GM18867 (cell line): ENCODE results near the gene NYNRIN.

Experiments
- ATAC-seq: cut with Tn5 transposase; IDR thresholded peaks from one replicate; pipeline ENCODE4 v1.9.1; 2021; ENCODE audit warnings: mild to moderate bottlenecking, moderate library complexity; ENCODE audit not compliant: unreplicated experiment

Gene NYNRIN

DNA sequence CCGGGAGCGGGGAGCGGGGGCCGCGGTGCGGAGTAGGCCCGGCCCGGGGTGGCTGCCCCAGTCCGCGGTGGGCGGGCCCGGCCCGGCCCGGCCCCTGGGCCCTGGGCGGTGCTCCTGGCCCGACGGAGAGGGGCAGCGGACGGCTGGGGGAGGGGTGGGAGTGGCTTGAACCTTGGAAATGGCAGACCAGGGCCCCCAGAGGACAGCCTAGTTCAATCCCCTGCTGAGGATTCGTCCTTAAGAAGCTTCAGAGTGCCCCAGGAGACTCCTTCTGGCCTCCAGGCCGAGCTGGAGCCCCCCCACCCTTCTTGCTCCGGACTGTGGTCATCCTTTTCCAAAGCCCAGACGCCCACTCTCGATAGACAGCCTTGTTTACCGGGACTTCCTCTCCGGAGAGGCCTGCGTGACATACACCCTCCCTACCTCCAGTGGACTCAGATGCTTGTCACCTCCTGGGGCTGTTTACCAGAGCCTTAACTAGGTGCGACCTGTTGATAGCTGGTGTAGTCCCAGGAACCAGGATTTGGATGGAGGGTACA is 31.4 kb downstream of the NYNRIN start:
- peak; percentile 62 for ATAC-seq

DNA sequence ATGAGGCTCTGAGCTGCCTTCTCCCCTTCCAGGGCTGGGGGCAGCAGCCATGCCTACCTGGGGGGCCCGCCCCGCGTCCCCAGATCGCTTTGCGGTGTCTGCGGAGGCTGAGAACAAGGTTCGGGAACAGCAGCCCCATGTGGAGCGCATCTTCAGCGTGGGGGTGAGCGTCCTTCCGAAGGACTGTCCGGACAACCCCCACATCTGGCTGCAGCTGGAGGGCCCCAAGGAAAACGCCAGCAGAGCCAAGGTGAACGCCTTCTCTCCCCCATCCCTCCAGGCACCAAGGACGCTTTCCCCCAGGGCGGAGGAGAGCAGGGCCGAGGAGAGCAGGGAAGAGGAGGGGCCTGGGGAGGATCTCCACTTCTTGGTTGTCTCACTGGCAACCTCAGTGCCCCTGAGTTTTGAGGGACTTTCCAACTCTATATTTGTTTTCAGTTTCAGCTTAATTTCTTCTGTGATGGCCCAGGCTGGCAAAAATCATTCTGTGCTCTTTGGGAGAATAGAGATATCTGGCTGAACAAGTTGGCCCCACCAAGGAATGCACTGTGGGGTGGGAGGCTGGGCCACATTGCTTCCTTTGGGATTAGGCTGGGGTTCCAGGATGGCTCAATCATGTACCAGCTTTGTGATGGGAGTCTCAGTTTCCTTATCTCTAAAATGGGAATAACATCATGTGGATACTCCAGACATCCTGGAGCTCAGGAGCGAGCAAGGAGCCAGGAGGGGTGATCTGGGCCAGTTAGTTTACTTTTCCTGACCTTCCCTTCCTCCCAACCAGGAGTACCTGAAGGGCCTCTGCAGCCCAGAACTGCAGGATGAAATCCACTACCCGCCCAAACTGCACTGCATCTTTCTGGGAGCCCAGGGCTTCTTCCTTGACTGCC is 32.1 kb downstream of the NYNRIN start:
- peak; percentile 34 for ATAC-seq

DNA sequence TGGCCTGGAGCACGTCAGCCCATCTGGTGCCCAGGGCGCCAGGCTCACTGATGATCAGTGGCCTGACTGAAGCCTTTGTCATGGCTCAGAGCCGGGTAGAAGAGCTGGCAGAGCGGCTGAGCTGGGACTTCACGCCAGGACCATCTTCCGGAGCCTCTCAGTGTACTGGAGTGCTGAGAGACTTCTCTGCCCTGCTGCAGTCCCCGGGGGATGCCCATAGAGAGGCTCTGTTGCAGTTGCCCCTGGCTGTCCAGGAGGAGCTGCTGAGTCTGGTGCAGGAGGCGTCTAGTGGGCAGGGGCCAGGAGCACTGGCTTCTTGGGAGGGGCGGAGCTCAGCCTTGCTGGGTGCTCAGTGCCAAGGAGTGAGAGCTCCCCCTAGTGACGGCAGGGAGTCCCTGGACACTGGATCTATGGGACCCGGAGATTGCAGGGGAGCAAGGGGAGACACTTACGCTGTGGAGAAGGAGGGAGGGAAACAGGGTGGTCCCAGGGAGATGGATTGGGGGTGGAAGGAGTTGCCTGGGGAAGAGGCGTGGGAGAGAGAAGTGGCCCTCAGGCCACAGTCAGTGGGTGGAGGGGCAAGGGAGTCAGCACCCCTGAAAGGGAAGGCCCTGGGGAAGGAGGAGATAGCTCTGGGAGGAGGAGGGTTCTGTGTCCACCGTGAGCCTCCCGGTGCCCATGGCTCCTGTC is 32.9 kb downstream of the NYNRIN start:
- peak; percentile 55 for ATAC-seq

DNA sequence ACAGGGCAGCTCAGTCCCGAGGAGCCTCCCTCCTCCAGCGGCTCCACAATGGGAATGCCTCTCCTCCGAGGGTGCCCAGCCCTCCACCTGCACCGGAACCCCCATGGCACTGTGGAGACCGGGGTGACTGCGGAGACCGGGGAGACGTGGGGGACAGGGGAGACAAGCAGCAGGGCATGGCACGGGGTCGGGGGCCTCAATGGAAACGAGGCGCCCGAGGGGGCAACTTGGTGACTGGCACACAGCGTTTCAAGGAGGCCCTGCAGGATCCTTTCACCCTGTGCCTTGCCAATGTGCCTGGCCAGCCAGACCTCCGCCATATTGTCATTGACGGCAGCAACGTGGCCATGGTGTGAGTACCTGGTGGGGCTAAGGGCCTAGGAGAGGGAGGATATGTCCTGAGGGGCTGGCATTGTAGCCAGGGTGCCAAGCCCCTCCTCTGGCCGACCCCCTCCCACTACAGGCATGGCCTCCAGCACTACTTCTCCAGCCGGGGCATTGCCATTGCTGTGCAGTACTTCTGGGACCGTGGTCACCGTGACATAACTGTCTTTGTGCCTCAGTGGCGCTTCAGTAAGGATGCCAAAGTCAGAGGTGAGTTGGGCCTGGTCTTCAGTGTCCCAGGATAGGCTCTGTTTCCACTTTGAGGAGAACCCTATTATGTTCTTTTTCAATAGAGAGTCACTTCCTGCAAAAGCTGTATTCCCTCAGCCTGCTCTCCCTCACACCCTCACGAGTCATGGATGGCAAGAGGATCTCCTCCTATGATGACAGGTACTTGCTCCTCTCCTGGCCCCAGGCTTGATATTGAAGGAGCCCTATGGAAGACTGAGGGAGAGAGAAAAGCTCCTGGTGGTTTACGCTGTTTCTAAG is 33.7 kb downstream of the NYNRIN start:
- no peak for ATAC-seq

DNA sequence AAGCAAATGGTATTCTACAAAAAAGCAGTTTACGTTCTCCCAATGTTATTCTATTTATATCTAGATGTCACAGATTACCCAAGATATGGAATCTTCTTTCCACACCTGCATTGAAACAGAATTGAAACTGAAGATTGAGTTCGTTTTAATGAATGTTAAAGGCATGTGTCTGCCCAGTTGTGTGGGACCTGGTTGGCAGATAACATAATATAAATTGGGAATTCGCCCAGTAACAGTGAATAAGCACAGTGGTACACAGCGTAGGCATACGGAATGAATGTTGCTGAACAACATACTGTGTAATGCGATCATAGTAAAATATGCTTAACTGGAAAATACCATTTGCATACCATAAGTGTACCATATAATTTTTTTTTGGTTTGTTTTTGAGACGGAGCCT is 35.2 kb downstream of the NYNRIN start:
- no peak for ATAC-seq

DNA sequence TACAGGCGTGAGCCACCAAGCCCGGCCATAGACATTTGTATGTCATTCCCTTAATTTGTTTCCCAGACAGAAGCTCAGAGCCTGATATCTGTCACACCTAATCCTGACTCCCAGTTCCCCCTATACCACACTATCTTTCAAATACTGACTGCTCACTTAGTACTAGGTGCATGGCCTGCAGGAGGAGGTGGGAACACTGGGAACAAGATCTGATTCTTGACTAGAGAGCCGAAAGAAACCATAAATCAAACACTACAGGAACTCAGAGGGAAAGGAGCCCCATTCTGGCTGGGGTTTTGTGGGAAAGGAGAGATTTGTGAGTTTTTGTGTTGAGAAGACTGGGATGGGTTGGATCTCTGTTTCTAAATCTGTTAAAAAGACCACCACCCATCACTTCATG is 35.9 kb downstream of the NYNRIN start:
- no peak for ATAC-seq

DNA sequence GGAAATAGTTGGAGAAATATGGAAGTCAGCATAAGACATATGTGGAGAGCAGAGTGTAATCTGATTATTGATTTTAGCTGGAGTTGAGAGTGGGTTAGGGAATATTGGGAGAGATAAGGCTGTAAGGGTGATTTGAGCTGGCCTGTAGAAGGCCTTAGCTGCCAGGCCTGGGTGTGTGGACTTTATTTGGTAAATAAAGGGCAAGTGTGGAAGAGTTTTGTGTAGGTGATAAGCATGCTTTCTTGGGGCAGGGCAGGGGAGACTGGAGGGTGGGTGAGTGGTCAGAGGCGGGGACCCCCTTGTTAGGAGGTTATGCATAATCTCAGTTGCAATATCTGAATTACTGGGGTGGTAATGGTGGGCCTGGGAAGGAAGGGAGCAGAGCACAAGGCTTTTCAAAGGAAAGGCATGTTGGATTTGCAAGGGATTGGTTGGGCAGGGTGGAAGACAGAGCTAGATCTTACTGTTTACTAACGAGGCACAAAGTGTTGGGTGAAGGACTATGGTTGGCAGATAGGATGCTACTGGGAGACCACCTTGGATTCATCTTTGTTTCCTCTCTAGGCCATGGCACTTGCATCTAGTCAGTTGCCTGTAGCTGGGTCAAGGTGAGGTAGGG is 36.5 kb downstream of the NYNRIN start:
- ATAC-seq, result no peak

DNA sequence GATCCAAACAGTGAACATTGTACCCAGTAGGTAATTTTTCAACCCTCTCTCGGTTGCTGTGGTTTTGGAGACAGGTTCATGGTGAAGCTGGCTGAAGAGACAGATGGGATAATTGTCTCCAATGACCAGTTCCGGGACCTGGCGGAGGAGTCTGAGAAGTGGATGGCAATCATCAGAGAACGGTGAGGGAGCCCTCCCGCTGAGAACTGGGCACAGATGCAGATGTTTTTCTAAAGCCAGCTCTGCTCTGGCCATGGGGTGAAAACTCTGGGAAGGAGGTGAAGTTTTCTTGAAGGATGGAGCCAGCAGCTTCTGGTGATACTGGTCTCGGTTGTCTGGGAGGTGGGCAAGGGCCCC is 37.2 kb downstream of the NYNRIN start:
- ATAC-seq, result no peak

DNA sequence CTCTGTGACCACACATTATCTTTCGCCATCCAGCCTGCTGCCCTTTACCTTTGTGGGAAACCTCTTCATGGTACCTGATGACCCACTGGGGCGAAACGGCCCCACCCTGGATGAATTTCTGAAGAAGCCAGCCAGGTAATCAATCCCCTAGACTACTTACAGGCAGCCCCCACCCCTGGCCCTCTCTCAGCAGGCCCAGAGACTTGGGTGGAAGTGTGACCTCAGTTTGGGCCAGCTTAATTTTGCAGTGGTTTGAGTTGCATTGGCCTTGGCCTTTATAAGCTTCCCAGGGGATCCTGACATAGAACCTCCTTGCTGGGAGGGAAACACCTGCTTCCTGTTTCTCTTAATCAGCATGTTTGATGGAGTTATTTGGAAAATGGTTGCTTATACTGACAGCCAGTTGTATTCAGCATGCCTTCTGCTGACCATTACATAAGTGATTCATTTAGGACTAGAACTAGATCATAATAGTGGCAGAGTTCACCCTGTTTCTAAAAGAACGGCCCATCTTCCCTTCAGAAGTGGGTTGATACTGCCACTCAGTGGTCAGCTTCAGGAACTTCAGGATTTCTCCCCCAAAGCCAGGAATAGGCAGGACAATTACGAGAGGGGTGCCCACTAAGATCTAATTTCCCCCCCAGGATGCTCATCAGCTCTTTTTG is 37.7 kb downstream of the NYNRIN start:
- ATAC-seq, result peak; percentile 46

DNA sequence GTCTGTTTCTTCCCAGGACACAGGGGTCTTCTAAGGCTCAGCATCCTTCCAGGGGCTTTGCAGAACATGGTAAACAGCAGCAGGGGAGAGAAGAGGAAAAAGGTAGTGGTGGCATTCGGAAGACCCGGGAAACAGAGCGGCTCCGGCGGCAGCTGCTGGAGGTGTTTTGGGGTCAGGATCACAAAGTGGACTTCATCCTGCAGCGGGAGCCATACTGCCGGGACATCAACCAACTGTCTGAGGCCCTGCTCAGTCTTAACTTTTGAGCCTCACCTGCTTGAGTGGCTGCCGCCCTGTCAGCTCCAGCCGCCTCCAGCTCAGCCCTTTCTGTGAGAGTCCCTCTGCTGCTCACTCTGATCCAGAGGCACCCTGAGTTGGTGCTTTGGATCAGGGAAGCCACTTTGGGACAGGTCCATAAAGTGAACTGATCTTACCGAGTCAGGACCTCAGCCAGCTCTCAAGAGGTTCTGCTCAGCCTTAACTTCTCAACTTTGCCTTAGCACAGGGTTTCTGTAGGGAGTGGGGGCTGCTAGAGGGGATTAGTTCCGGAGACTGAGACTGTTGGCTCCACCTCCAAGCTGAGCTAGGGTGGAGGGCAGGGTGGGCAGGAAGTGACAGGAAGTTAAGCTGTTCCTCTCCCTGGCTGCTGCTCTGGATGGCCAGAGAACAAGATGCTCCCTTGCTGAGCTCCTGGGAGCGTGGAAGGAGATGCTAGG is 38.4 kb downstream of the NYNRIN start:
- no peak for ATAC-seq

DNA sequence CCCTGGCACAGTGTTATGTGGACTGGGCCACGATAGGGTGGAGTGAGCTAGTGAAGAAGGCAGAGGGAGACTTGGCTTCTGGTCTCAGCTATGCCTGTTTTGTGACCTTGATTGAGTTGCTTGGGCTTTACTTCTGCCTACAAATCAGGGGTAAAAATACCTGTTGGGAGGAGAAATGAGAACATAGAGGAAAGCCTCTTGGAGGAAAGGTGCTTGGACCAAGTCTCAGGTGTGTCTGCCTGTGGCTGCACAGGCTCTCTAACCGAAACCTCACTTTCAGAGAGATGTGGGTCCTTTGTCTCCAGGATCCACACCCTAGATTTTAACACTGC is 38.9 kb downstream of the NYNRIN start:
- no peak for ATAC-seq

DNA sequence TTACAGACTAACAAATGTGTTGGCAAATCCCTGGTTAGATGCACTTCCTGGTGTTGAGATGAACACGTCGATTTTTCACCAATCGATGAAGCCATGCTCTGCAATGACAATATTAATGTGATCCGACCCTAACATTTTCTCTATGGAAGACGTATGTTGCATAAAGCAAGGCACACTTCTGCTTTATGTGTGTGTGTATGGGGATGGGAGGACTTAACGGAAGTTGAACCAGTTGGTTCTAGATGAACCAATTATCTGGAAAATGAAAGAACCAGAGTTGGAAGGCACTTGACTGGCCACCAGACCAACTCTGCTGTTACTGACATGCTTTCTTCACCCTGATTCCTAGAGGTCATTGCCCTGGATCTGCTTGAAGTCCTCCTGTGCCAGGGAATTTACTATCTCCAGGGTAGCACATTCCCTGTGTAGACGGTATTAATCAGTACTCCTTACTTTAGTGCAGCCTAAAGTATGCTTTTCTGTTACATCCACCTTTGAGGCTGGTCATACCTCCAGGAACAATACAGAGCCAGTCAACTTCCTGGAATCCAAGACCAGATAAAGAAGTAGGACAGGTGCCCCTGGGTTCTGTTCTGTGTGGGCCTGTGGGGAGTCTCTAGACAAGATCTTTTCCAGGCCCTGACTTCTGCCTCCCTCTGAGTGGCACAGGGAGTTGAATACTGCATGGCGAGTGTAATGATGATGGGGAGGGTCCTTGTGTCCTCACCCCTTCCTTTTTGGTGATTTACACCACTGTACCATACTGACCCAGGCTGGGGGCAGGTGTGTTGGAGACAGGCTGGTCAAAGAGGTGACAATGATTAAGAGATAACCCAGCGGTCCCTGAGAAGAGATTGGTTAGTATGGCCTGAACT is 39.7 kb downstream of the NYNRIN start:
- no peak for ATAC-seq

DNA sequence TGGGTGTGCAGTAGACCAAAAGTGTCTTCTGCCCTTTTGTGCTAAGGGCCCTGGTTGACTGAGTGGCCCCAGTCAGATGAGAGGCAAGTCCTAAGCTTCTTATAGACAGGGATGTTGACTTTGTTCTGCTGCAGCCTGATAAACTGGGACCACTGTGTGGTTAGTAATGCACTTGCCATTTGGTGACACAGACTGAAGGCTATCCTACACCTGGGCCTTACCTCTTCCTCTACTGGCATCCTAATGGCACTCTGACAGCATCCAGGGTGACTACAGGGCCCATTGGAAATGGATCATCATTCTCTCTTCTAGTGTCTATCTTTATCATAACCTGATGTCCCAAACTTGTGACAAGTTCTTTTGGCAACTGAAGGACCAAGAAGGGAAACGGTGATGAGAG is 40.5 kb downstream of the NYNRIN start:
- ATAC-seq, result no peak

DNA sequence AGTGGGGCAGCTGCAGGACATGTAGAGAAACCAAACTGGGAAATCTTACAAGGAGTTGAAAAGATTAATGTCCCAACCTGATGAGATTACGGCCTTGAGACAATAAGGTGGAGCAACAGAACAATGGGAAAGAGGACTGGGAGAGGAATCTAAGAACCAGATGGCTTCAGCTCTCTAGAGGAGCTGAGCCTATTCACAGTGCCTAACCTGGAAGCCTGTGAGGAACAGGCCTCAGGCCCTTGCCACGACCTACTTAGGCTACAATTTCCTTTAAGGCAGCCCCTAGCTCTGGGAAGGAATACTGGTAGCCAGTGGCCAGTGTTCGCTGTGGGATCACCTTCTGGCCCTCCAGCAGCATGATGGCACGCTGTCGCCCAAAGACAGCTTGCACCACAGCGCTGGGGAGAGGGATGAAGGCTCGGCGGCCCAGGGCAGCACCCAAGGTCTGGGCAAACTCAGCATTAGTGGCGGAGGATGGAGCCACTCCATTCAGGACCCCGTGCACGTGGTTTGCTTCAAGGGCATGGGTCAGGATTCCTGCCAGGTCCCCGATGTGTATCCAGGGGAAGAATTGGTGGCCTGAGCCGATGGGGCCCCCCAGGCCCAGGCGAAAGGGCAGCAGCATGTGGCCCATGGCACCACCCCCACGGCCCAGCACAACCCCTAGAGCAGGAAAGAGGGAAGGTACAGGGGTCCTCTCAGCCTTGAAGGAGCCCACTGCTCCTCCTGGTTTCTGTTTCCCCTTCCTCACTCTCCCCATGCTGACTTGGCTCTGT is 41.2 kb downstream of the NYNRIN start:
- no peak for ATAC-seq

DNA sequence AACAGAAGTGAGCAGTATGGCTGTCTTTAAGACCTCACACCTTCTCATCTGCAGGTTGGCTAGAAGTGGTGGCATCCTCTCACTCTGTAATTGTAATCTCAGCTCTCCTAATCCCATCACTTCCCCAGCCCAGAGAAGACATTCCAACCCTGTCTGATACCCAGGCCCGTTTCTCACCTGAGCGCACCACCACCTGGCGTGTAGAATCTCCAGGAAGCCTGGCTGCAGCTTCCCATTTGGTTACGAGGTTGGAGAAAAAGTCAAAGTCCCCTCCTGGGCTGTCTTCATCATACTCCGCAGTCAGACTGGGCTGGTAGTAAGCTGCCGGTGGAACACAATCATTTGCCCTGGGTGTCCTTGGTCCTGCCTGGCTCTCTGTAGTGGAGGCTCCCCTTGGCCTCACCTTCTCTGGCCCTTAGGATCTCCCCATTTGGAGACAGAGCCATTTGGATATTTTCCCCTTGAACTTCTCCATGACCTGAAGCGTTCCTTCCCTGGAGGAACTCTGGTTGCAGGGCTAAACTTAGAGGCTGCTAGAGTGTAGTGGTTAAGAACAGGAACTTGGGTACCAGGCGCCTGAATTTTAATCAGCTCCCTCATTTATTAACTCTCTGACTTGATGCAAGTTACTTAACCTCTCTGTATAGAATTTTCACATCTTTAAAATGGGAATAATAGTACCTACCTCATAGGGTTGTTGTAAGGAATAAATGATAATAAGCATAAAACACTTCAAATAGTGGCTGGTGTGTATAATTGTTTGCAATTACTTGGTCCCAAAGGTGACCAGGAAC is 42.0 kb downstream of the NYNRIN start:
- no peak for ATAC-seq

DNA sequence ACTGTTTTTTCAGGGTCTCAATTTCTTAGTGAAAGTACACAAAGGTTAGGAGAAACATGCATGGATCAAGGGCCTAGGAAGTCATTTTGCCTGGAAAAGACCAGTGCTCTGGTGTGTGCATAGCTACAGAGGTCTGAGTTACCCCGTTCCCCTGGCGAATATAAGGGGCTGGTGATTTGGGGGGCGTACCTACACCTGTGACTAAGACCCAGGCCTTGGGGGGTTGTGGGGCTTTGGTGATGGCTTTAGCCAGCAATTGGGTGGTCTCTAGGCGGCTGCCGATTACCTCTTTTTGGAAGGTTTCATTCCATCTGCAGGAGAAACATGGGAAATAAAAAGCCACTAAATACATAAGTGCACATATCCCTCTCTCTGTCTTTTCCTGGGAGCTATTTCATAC is 42.7 kb downstream of the NYNRIN start:
- ATAC-seq, result no peak

DNA sequence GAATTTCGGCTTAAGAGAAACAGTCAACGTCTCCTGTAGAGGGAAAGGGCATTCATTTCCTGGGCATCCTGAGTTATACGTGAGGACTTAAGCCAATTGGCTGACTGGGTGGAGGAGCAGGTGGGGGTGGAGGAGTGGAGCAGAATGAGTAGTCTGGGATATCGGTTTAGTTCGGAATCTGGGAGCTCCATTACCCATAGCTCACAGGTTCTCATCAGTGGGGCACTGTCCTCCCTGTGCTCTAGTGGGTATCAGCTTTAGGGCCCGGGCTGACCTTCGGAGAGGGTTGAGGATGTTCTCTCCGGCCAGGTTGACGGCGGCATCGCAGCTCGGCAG is 43.1 kb downstream of the NYNRIN start:
- ATAC-seq, result no peak
